HL-60 (cell line): ENCODE measurements around the gene ACVR1B.

Experiments used
- CTCF ChIP-seq: IDR thresholded peaks from one replicate; pipeline ENCODE4 v1.5.1; 2011; ENCODE audit warnings: low read length, control low read depth, inconsistent platforms; ENCODE audit not compliant: insufficient read depth
- REST ChIP-seq: IDR thresholded peaks from 2 replicates; pipeline ENCODE4 v1.6.1; 2012; ENCODE audit warnings: low read depth; ENCODE audit not compliant: insufficient replicate concordance

GRCh38 chr12:51960890-51961289, 9.4 kb downstream of the ACVR1B start:
- TF ChIP-seq CTCF (no peak), REST (no peak)
